ENCODE measurements around the gene RGL3. TPM values are rescaled to one million over a fixed set of nuclear protein-coding genes. Genes with fewer than 3 reads are reported as not detected.

RGL3 gene
- total RNA-seq, 2 donors from 2014 or later, result 125 to 131 TPM

DNA sequence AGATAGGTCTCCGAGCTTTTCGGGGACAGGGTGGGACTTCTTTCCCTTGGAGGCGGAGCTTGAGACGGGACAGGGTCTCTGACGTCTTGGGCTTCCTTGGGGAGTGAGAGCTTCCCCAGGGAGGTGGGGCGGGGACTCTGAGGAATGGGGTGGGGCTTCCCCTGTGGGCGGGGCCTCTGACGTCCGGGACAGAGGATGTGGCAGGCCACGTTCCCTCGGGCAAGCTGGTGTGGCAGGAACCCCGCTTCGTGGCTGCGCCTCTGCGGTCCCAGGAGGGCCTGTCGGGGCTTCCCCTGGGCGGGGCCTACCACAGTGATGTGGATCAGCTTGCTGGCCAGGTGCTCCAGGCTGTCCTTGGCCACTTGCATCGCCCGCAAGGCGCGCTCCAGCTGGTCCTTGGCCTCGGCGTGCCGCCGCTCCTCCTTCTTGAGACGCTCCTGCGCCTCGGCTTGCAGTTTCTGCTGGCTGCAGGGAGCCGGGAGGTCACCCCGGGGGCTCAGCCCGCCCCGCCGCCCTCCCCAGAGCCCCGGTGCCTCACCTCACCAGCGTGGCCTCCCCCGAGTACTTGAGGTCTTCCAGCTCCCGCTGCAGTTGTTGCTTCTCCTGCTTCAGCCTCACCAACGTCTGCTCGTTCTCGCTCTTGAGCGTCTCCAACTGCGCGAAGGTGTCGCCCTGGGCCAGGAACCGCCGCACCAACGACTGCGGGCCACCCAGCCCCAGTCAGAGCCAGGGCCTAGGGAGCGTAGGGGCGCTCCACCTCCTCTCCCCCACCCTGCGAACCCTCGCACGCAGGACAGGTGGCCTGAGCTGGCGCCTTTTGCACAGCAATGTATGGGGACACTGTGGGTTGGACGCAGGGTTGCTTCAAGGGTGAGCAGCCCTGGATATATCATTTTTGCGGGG, 3.3 kb upstream of the RGL3 start:
- DNase-seq, result peak; percentile 98
- H3K36me3 ChIP-seq (ENCODE audit: control insufficient read depth, insufficient read depth, low read length), result no peaks in the 10 kb centered on the region
- H3K9me3 Mint-ChIP-seq, result no peaks in the 10 kb centered on the region
- H3K36me3 Mint-ChIP-seq (ENCODE audit: low read depth), result peaks cover 2% of the 10 kb centered on the region
- peak overlapping the region; percentile 29 for H3K4me3 ChIP-seq (ENCODE audit: low read length)
- WGBS, 2 experiments (ENCODE audit: insufficient coverage in 1 of 2, insufficient read length in 1 of 2), result 34 to 43% methylated on average over 25 to 56 of the region's 56 CpGs
- no peak overlapping the region for H3K9ac ChIP-seq (ENCODE audit: extremely low read depth, low read length, poor library complexity, severe bottlenecking)
- no peak overlapping the region for H3K27ac ChIP-seq (ENCODE audit: low read depth, low read length)
- peaks cover 57% of the 10 kb centered on the region for H3K27me3 ChIP-seq (ENCODE audit: control insufficient read depth, insufficient read depth, low read length, poor library complexity, severe bottlenecking)
- H3K9me3 ChIP-seq (ENCODE audit: control insufficient read depth, low read length), result no peaks in the 10 kb centered on the region
- H3K4me1 ChIP-seq (ENCODE audit: control insufficient read depth, insufficient read depth, low read length), result peaks cover 3% of the 10 kb centered on the region
- peaks cover 9% of the 10 kb centered on the region for H3K4me1 Mint-ChIP-seq
- H3K4me3 Mint-ChIP-seq, result peak overlapping the region; percentile 50
- TF ChIP-seq, protein P1, sequence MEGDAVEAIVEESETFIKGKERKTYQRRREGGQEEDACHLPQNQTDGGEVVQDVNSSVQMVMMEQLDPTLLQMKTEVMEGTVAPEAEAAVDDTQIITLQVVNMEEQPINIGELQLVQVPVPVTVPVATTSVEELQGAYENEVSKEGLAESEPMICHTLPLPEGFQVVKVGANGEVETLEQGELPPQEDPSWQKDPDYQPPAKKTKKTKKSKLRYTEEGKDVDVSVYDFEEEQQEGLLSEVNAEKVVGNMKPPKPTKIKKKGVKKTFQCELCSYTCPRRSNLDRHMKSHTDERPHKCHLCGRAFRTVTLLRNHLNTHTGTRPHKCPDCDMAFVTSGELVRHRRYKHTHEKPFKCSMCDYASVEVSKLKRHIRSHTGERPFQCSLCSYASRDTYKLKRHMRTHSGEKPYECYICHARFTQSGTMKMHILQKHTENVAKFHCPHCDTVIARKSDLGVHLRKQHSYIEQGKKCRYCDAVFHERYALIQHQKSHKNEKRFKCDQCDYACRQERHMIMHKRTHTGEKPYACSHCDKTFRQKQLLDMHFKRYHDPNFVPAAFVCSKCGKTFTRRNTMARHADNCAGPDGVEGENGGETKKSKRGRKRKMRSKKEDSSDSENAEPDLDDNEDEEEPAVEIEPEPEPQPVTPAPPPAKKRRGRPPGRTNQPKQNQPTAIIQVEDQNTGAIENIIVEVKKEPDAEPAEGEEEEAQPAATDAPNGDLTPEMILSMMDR (conservative IDR thresholded peaks at IDR 0.05), result no peak
- peaks cover 50% of the 10 kb centered on the region for H3K27me3 Mint-ChIP-seq (ENCODE audit: insufficient read depth)
- H3K27ac Mint-ChIP-seq, result no peak overlapping the region

DNA sequence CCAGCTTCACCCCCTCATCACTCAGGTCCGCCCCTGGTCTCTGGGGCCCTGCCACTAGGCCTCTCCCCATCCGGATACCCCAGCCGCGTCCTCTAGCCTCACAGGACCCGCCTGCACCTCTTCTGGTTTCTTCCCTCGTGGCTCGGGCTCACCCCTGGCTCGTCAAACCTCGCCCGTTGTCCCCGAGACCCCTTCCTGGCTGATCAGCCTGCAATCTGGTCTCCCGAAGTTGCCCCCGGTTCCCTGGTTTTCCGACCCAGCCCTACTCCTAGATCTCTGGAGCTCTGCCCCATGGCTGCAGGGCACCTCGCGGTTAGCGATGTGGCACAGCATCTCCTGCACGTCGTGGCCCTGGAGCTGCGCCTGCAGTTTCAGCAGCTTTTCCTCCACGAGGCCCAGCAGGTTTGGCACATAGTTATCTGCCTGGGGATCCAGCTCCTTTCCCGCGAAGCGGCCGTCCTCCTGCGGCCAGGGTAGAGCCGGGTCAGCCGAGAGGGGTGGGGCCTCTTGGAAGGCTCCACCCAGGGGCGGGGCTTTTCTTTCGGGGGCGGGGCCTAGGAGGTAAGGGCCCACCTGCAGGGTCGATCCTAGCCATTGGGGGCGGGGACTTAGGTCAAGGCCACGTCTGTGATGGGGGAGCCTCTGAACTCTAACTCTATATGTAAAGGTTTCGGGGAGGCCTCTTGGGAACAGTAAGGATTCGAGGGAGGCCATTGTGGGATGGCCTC, 2.4 kb upstream of the RGL3 start:
- TF ChIP-seq, protein P1 (conservative IDR thresholded peaks at IDR 0.05), result no peak
- peak overlapping the region; percentile 50 for H3K4me3 Mint-ChIP-seq
- no peaks in the 10 kb centered on the region for H3K36me3 ChIP-seq (ENCODE audit: control insufficient read depth, insufficient read depth, low read length)
- H3K27ac Mint-ChIP-seq, result no peak overlapping the region
- H3K9ac ChIP-seq (ENCODE audit: extremely low read depth, low read length, poor library complexity, severe bottlenecking), result no peak overlapping the region
- no peak overlapping the region for H3K27ac ChIP-seq (ENCODE audit: low read depth, low read length)
- DNase-seq, result peak; percentile 98
- peaks cover 57% of the 10 kb centered on the region for H3K27me3 ChIP-seq (ENCODE audit: control insufficient read depth, insufficient read depth, low read length, poor library complexity, severe bottlenecking)
- whole genome bisulfite sequencing, 2 experiments (ENCODE audit: insufficient coverage in 1 of 2, insufficient read length in 1 of 2), result 20 to 27% methylated on average over 25 to 36 of the region's 36 CpGs
- peak overlapping the region; percentile 29 for H3K4me3 ChIP-seq (ENCODE audit: low read length)
- H3K36me3 Mint-ChIP-seq (ENCODE audit: low read depth), result peaks cover 3% of the 10 kb centered on the region
- peaks cover 9% of the 10 kb centered on the region for H3K4me1 Mint-ChIP-seq
- peaks cover 50% of the 10 kb centered on the region for H3K27me3 Mint-ChIP-seq (ENCODE audit: insufficient read depth)
- H3K4me1 ChIP-seq (ENCODE audit: control insufficient read depth, insufficient read depth, low read length), result peaks cover 3% of the 10 kb centered on the region
- H3K9me3 Mint-ChIP-seq, result no peaks in the 10 kb centered on the region
- H3K9me3 ChIP-seq (ENCODE audit: control insufficient read depth, low read length), result no peaks in the 10 kb centered on the region

DNA sequence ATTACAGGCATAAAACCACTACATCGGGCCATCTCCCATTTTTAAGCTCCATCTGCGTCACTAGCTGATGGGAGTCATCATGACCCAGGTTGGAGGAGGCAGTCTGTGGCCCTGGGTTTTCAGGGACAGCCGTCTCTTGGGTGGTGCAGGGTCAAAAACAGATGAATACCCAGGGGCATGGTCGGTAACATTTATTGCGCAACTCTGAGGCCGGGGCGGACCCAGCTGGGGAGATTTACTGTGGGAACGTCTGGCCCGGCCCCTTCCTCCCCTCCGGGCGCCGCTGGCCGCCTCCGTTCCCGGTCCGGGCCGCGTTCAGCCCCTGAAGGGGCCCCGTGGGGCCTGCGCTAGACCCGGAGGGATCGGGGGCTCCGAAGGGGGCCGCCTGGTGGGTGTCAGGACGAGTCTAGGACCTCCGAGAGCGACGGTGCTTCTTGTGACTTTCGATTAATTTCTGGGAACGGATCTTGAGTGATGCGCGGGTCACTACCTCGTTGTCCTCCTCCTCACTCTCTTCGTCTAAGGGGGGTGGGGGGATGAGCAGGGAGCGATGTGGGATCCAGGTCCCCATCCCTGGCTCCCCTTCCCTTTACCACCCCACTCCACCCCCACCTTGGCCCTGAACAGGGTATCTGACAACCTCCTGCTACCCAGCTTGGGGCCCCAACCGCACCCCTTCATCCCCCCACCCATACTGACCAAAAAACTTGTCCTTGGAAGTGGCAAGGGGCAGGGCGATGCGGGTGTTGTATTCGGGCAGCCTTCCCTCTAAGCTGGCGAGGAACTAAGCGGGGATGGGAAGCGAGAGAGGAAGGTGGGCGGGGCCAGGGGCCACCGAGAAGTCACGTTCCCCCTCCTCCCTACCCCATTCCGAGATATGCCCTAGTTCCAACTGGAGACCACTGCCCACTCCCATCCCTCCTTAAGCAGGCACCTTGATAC, 1.6 kb upstream of the RGL3 start:
- Histone ChIP-seq H3K4me3 (ENCODE audit: low read length) (peak overlapping the region; percentile 29), H3K27me3 (ENCODE audit: control insufficient read depth, insufficient read depth, low read length, poor library complexity, severe bottlenecking) (peaks cover 57% of the 10 kb centered on the region), H3K9me3 (ENCODE audit: control insufficient read depth, low read length) (no peaks in the 10 kb centered on the region), H3K27ac (ENCODE audit: low read depth, low read length) (no peak overlapping the region), H3K9ac (ENCODE audit: extremely low read depth, low read length, poor library complexity, severe bottlenecking) (no peak overlapping the region), H3K4me1 (ENCODE audit: control insufficient read depth, insufficient read depth, low read length) (peaks cover 3% of the 10 kb centered on the region), H3K36me3 (ENCODE audit: control insufficient read depth, insufficient read depth, low read length) (no peaks in the 10 kb centered on the region)
- DNase-seq, result peak; percentile 81
- peaks cover 50% of the 10 kb centered on the region for H3K27me3 Mint-ChIP-seq (ENCODE audit: insufficient read depth)
- peak overlapping the region; percentile 50 for H3K4me3 Mint-ChIP-seq
- H3K4me1 Mint-ChIP-seq, result peaks cover 9% of the 10 kb centered on the region
- WGBS, 2 experiments (ENCODE audit: insufficient coverage in 1 of 2, insufficient read length in 1 of 2), result 9 to 13% methylated on average over 18 to 45 of the region's 46 CpGs
- H3K9me3 Mint-ChIP-seq, result no peaks in the 10 kb centered on the region
- TF ChIP-seq, protein P1 (conservative IDR thresholded peaks at IDR 0.05), result no peak
- no peak overlapping the region for H3K27ac Mint-ChIP-seq
- H3K36me3 Mint-ChIP-seq (ENCODE audit: low read depth), result peaks cover 11% of the 10 kb centered on the region
